Measurements from ENCODE around the gene TBC1D13. TPM values are rescaled to one million over a fixed set of nuclear protein-coding genes. Genes with fewer than 3 reads are reported as not detected.

The TBC1D13 gene
- total and polyA plus RNA-seq, 2 of the 13 experiments (the other 11 are each of a cell fraction or from before 2014, with no cell fraction given), result 17.9 to 19.7 TPM

GRCh38 chr9:128786681-128787601, at the start of gene TBC1D13 (continued):
- TF ChIP-seq, protein P1, sequence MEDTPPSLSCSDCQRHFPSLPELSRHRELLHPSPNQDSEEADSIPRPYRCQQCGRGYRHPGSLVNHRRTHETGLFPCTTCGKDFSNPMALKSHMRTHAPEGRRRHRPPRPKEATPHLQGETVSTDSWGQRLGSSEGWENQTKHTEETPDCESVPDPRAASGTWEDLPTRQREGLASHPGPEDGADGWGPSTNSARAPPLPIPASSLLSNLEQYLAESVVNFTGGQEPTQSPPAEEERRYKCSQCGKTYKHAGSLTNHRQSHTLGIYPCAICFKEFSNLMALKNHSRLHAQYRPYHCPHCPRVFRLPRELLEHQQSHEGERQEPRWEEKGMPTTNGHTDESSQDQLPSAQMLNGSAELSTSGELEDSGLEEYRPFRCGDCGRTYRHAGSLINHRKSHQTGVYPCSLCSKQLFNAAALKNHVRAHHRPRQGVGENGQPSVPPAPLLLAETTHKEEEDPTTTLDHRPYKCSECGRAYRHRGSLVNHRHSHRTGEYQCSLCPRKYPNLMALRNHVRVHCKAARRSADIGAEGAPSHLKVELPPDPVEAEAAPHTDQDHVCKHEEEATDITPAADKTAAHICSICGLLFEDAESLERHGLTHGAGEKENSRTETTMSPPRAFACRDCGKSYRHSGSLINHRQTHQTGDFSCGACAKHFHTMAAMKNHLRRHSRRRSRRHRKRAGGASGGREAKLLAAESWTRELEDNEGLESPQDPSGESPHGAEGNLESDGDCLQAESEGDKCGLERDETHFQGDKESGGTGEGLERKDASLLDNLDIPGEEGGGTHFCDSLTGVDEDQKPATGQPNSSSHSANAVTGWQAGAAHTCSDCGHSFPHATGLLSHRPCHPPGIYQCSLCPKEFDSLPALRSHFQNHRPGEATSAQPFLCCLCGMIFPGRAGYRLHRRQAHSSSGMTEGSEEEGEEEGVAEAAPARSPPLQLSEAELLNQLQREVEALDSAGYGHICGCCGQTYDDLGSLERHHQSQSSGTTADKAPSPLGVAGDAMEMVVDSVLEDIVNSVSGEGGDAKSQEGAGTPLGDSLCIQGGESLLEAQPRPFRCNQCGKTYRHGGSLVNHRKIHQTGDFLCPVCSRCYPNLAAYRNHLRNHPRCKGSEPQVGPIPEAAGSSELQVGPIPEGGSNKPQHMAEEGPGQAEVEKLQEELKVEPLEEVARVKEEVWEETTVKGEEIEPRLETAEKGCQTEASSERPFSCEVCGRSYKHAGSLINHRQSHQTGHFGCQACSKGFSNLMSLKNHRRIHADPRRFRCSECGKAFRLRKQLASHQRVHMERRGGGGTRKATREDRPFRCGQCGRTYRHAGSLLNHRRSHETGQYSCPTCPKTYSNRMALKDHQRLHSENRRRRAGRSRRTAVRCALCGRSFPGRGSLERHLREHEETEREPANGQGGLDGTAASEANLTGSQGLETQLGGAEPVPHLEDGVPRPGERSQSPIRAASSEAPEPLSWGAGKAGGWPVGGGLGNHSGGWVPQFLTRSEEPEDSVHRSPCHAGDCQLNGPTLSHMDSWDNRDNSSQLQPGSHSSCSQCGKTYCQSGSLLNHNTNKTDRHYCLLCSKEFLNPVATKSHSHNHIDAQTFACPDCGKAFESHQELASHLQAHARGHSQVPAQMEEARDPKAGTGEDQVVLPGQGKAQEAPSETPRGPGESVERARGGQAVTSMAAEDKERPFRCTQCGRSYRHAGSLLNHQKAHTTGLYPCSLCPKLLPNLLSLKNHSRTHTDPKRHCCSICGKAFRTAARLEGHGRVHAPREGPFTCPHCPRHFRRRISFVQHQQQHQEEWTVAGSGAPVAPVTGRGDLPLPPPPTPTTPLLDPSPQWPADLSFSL (CRISPR knock-in tag; IDR thresholded peaks at IDR 0.05), result no peak
- TF ChIP-seq ZNF75D (CRISPR knock-in tag; IDR thresholded peaks at IDR 0.05; ENCODE audit: borderline replicate concordance), result no peak
- TF ChIP-seq, protein P2, sequence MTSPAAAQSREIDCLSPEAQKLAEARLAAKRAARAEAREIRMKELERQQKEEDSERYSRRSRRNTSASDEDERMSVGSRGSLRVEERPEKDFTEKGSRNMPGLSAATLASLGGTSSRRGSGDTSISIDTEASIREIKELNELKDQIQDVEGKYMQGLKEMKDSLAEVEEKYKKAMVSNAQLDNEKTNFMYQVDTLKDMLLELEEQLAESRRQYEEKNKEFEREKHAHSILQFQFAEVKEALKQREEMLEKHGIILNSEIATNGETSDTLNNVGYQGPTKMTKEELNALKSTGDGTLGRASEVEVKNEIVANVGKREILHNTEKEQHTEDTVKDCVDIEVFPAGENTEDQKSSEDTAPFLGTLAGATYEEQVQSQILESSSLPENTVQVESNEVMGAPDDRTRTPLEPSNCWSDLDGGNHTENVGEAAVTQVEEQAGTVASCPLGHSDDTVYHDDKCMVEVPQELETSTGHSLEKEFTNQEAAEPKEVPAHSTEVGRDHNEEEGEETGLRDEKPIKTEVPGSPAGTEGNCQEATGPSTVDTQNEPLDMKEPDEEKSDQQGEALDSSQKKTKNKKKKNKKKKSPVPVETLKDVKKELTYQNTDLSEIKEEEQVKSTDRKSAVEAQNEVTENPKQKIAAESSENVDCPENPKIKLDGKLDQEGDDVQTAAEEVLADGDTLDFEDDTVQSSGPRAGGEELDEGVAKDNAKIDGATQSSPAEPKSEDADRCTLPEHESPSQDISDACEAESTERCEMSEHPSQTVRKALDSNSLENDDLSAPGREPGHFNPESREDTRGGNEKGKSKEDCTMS (CRISPR knock-in tag; conservative IDR thresholded peaks at IDR 0.05), result no peak
- TF ChIP-seq AGO1 (IDR thresholded peaks at IDR 0.05; ENCODE audit: low read depth, low read length, poor library complexity, severe bottlenecking), result no peak
- 0 out of 2 replicates have a peak, but pooled peaks have one; percentile 66 for TF ChIP-seq ATF5 (CRISPR knock-in tag; IDR thresholded peaks at IDR 0.05; ENCODE audit: low read depth)
- TF ChIP-seq ZBTB3 (CRISPR knock-in tag; IDR thresholded peaks at IDR 0.05; ENCODE audit: borderline replicate concordance, low read depth), result no peak
- TF ChIP-seq ZNF562 (CRISPR knock-in tag; IDR thresholded peaks at IDR 0.05; ENCODE audit: borderline replicate concordance), result peak; percentile 78; the same call in 1 of the 2 replicates
- TF ChIP-seq, protein P3, sequence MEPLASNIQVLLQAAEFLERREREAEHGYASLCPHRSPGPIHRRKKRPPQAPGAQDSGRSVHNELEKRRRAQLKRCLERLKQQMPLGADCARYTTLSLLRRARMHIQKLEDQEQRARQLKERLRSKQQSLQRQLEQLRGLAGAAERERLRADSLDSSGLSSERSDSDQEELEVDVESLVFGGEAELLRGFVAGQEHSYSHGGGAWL (CRISPR knock-in tag; IDR thresholded peaks at IDR 0.05), result peak; percentile 98
- TF ChIP-seq ZNF619 (CRISPR knock-in tag; IDR thresholded peaks at IDR 0.05), result peak; percentile 94
- peak; percentile 83 for TF ChIP-seq ELF3 (CRISPR knock-in tag; IDR thresholded peaks at IDR 0.05)
- peak; percentile 93 for TF ChIP-seq THAP11 (CRISPR knock-in tag; IDR thresholded peaks at IDR 0.05)
- peak; percentile 99 for TF ChIP-seq ZNF772 (CRISPR knock-in tag; IDR thresholded peaks at IDR 0.05)
- peak; percentile 76 for TF ChIP-seq MIXL1 (CRISPR knock-in tag; IDR thresholded peaks at IDR 0.05)
- 0 out of 2 replicates have a peak, but pooled peaks have one; percentile 79 for TF ChIP-seq ZNF136 (CRISPR knock-in tag; IDR thresholded peaks at IDR 0.05; ENCODE audit: low read depth)
- TF ChIP-seq KMT2A (CRISPR knock-in tag; IDR thresholded peaks at IDR 0.05), result peak; percentile 94
